Neural cell (in vitro differentiated cells): ENCODE measurements around the gene MEGF9. TPM values are rescaled to one million over a fixed set of nuclear protein-coding genes. Genes with fewer than 3 reads are reported as not detected.

Source experiments
- H2AFZ ChIP-seq: fragments of 200-600, 300-800 bp; sonication (generic), shearing (Covaris generic); 2 replicates; pipeline ENCODE4 v1.6.0; 2014; ENCODE audit warnings: low read depth, mild to moderate bottlenecking, antibody characterized with exemption, low read length, moderate library complexity
- H3F3A ChIP-seq: fragments of 200-600 bp; shearing (Covaris generic); 2 replicates; pipeline ENCODE4 v1.6.1; 2016; ENCODE audit warnings: mild to moderate bottlenecking, moderate library complexity, mixed read lengths, antibody characterized with exemption, low read length; ENCODE audit not compliant: insufficient read depth, poor library complexity, severe bottlenecking
- H3K27ac ChIP-seq: fragments of 200-600, 300-800 bp; sonication (generic), shearing (Covaris generic); 2 replicates; pipeline ENCODE4 v1.5.1; 2014; ENCODE audit warnings: mild to moderate bottlenecking, low read length, moderate library complexity
- H3K27me3 ChIP-seq: fragments of 300-800, 200-600 bp; sonication (generic), shearing (Covaris generic); 2 replicates; pipeline ENCODE4 v1.6.0; 2014; ENCODE audit warnings: mild to moderate bottlenecking, low read depth, low read length, moderate library complexity; ENCODE audit not compliant: insufficient read depth
- H3K36me3 ChIP-seq: fragments of 300-800, 200-600 bp; sonication (generic), shearing (Covaris generic); 2 replicates; pipeline ENCODE4 v1.5.1; 2014; ENCODE audit warnings: mild to moderate bottlenecking, antibody characterized with exemption, low read length, moderate library complexity; ENCODE audit not compliant: insufficient read depth
- H3K4me2 ChIP-seq: fragments of 300-800, 200-600 bp; sonication (generic), shearing (Covaris generic); 2 replicates; pipeline ENCODE4 v1.6.0; 2014; ENCODE audit warnings: mild to moderate bottlenecking, low read length
- H3K4me3 ChIP-seq: fragments of 300-800, 200-600 bp; sonication (generic), shearing (Covaris generic); 2 replicates; pipeline ENCODE4 v1.5.1; 2014; ENCODE audit warnings: mild to moderate bottlenecking, low read length, moderate library complexity
- H3K79me2 ChIP-seq: fragments of 200-600 bp; shearing (Covaris generic); replicated peaks from 2 replicates; pipeline ENCODE4 v1.6.0; 2014; ENCODE audit warnings: mild to moderate bottlenecking, low read length, moderate library complexity; ENCODE audit not compliant: insufficient read depth
- H3K9ac ChIP-seq: fragments of 300-800, 200-600 bp; sonication (generic), shearing (Covaris generic); 2 replicates; pipeline ENCODE4 v1.6.1; 2016; ENCODE audit warnings: mild to moderate bottlenecking, low read length, mixed read lengths
- H3K9me2 ChIP-seq: fragments of 200-600 bp; shearing (Covaris generic); 2 replicates; pipeline ENCODE4 v1.6.1; 2016; ENCODE audit warnings: mild to moderate bottlenecking, low read length, mixed read lengths; ENCODE audit not compliant: insufficient read depth
- H3K9me3 ChIP-seq: fragments of 200-600, 300-800 bp; sonication (generic), shearing (Covaris generic); 2 replicates; pipeline ENCODE4 v1.6.1; 2016; ENCODE audit warnings: mild to moderate bottlenecking, mixed run types, low read length, moderate library complexity, mixed read lengths
- H4K20me1 ChIP-seq: fragments of 200-600 bp; shearing (Covaris generic); 2 replicates; pipeline ENCODE4 v1.6.1; 2016; ENCODE audit warnings: mild to moderate bottlenecking, mixed run types; ENCODE audit not compliant: insufficient read depth
- EP300 ChIP-seq: fragments of 450-650 bp; conservative IDR thresholded peaks from 2 replicates; pipeline ENCODE4 v1.6.1; 2014; ENCODE audit warnings: antibody characterized with exemption, mild to moderate bottlenecking, moderate library complexity; ENCODE audit not compliant: poor library complexity, severe bottlenecking
- EZH2 ChIP-seq: fragments of 200-600, 300-800 bp; shearing (Covaris generic), sonication (generic); IDR thresholded peaks from 2 replicates; pipeline ENCODE4 v1.6.1; 2014; ENCODE audit warnings: antibody characterized with exemption, low read length, borderline replicate concordance, mild to moderate bottlenecking; ENCODE audit not compliant: insufficient read depth, poor library complexity, severe bottlenecking
- MXI1 ChIP-seq: fragments of 450-650 bp; conservative IDR thresholded peaks from 2 replicates; pipeline ENCODE4 v1.6.1; 2014; ENCODE audit warnings: antibody characterized with exemption, mild to moderate bottlenecking; ENCODE audit not compliant: poor library complexity, severe bottlenecking
- POLR2AphosphoS5 ChIP-seq: IDR thresholded peaks from 2 replicates; pipeline ENCODE4 v1.6.1; 2012
- RAD21 ChIP-seq: fragments of 450-650 bp; conservative IDR thresholded peaks from 2 replicates; pipeline ENCODE4 v1.6.1; 2014; ENCODE audit warnings: antibody characterized with exemption, mild to moderate bottlenecking, moderate library complexity
- REST ChIP-seq: IDR thresholded peaks from 2 replicates; pipeline ENCODE4 v1.6.1; 2012; ENCODE audit warnings: borderline replicate concordance
- SMC3 ChIP-seq: fragments of 450-650 bp; conservative IDR thresholded peaks from 2 replicates; pipeline ENCODE4 v1.6.1; 2014; ENCODE audit warnings: antibody characterized with exemption, mild to moderate bottlenecking, moderate library complexity; ENCODE audit not compliant: poor library complexity
- TAF1 ChIP-seq: IDR thresholded peaks from 2 replicates; pipeline ENCODE4 v1.6.1; 2012; ENCODE audit warnings: low read depth
- polyA plus RNA-seq: library from polyadenylated mRNA; depleted of rRNA; stranded (reverse); fragments of >200 nt; gene quantifications from 2 replicates; pipeline ENCODE4 v1.2.3, GENCODE V29; 2014
- TF ChIP-seq, protein P1 (sequence below): fragments of 450-650 bp; IDR thresholded peaks from 2 replicates; pipeline ENCODE4 v1.5.1; 2014; ENCODE audit warnings: antibody characterized with exemption, mild to moderate bottlenecking, moderate library complexity; ENCODE audit not compliant: poor library complexity, severe bottlenecking

Gene MEGF9
- polyA plus RNA-seq, 1 donor from 2014 or later = 35.0 TPM

DNA sequence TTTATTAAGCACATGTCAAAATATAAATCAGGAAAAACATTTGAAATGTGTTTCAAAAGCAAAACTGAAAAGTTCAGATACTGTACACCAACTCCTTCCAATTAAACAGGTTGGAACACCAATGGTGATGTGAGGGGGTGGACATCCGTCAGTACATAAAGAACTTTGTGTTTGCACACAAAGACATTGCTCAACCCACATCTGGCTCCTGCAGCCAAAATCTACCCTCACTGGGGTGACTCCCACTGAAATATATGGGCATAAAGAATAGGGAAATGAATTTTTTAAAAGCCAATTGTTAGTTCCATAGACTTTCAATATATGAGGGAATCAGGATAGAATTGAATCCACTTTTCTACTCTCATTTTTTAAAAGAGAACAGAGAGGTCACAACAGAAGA is 63.9 kb downstream of the MEGF9 start:
- H3K9me3 ChIP-seq = no peaks in the 10 kb centered on the region
- TF ChIP-seq, protein P1, sequence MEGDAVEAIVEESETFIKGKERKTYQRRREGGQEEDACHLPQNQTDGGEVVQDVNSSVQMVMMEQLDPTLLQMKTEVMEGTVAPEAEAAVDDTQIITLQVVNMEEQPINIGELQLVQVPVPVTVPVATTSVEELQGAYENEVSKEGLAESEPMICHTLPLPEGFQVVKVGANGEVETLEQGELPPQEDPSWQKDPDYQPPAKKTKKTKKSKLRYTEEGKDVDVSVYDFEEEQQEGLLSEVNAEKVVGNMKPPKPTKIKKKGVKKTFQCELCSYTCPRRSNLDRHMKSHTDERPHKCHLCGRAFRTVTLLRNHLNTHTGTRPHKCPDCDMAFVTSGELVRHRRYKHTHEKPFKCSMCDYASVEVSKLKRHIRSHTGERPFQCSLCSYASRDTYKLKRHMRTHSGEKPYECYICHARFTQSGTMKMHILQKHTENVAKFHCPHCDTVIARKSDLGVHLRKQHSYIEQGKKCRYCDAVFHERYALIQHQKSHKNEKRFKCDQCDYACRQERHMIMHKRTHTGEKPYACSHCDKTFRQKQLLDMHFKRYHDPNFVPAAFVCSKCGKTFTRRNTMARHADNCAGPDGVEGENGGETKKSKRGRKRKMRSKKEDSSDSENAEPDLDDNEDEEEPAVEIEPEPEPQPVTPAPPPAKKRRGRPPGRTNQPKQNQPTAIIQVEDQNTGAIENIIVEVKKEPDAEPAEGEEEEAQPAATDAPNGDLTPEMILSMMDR = no peak
- TF ChIP-seq REST (no peak), SMC3 (no peak), MXI1 (no peak), EZH2 (no peak), RAD21 (no peak), POLR2AphosphoS5 (no peak), TAF1 (no peak), EP300 (no peak)

DNA sequence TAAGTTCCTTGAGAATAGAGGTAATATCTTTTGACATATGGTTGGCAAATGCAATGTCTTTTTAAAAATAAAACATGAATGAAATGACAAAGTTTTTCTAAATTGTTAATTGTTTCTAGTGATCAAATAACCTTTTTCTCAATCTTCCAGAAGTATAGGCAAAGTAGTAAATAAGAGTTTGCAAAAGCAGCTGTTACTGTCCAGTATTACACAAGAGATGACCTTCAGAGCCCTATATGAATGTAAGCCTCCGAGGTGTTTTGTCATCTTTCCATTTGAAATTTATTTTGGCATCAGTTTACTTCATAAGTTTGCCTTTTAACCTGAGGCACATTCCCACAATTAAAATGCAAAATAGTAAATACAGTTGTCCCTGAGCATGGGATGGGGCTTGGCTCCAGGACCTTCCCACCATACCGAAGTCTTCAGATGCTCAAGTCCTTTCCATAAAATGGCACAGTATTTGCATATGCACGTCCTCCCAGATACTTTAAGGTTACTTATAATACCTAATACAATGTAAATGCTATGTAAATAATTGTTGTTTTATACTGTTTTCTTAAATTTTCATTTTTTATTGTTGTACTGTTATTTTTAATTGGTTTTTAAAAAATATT is 65.6 kb downstream of the MEGF9 start:
- Histone ChIP-seq H3K9me2 (no peaks in the 10 kb centered on the region), H2AFZ (no peak overlapping the region), H3F3A (peaks cover 1% of the 10 kb centered on the region), H3K4me3 (no peak overlapping the region), H3K27me3 (no peaks in the 10 kb centered on the region), H3K36me3 (peaks cover 6% of the 10 kb centered on the region), H3K9me3 (no peaks in the 10 kb centered on the region), H3K9ac (no peak overlapping the region), H4K20me1 (no peaks in the 10 kb centered on the region), H3K79me2 (peaks cover 4% of the 10 kb centered on the region), H3K4me2 (no peak overlapping the region), H3K27ac (no peak overlapping the region)
- TF ChIP-seq SMC3 (no peak), POLR2AphosphoS5 (no peak)

More for the DNA sequence above, 63.9 kb downstream of the MEGF9 start:
- Histone ChIP-seq H3K4me3 (no peak overlapping the region), H3K9ac (no peak overlapping the region), H4K20me1 (no peaks in the 10 kb centered on the region), H3K27ac (no peak overlapping the region), H3K27me3 (no peaks in the 10 kb centered on the region), H3K79me2 (peaks cover 4% of the 10 kb centered on the region), H3F3A (peaks cover 4% of the 10 kb centered on the region), H3K9me2 (no peaks in the 10 kb centered on the region), H2AFZ (no peak overlapping the region), H3K4me2 (no peak overlapping the region), H3K36me3 (no peaks in the 10 kb centered on the region)
